H1 (cell line): Measurements from ENCODE around the gene SLC45A1. TPM values are rescaled to one million over a fixed set of nuclear protein-coding genes. Genes with fewer than 3 reads are reported as not detected.

Source experiments
- CTCF ChIA-PET: fragments of 300-600 bp; sonication (Branson Sonifier 250); formaldehyde crosslinking; loops from one replicate; lab custom pipeline; 2021; ENCODE audit not compliant: partially characterized antibody; lab: Charles Lee
- POLR2A ChIA-PET: fragments of 300-600 bp; sonication (Branson Sonifier 250); formaldehyde crosslinking; loops from one replicate; lab custom pipeline; 2021; ENCODE audit warnings: inconsistent platforms; ENCODE audit not compliant: partially characterized antibody; lab: Charles Lee
- DNase-seq, 2 experiments: peaks; one replicate each; pipeline versions ENCODE4 v3.0.0 to v3.0.0-alpha.2; 2010 to 2022; ENCODE audit warnings: low spot score in 2 of 2, low read depth in 1 of 2, mixed read lengths in 1 of 2
- FAIRE-seq: peaks from 2 replicates; lab custom pipeline; 2011; peaks lifted over from hg19 to GRCh38; lab: Jason Lieb, UNC
- H2AFZ ChIP-seq: 2 replicates; pipeline ENCODE4 v1.8.1; 2012; ENCODE audit warnings: low read length, inconsistent platforms
- H2AK5ac ChIP-seq: 2 replicates; pipeline ENCODE4 v1.6.1; 2013; ENCODE audit warnings: low read depth, low read length
- H2BK120ac ChIP-seq: replicated peaks from 2 replicates; pipeline ENCODE3; 2013; ENCODE audit warnings: low read depth, low read length, inconsistent platforms
- H2BK12ac ChIP-seq: 2 replicates; pipeline ENCODE4 v1.6.1; 2013; ENCODE audit warnings: low read depth, low read length
- H2BK15ac ChIP-seq: 2 replicates; pipeline ENCODE4 v1.6.1; 2013; ENCODE audit warnings: low read length
- H2BK20ac ChIP-seq: 2 replicates; pipeline ENCODE4 v1.6.1; 2013; ENCODE audit warnings: low read length
- H2BK5ac ChIP-seq: 2 replicates; pipeline ENCODE4 v1.6.1; 2013; ENCODE audit warnings: low read depth, low read length
- H3K14ac ChIP-seq: 2 replicates; pipeline ENCODE4 v1.6.1; 2013; ENCODE audit warnings: inconsistent platforms; ENCODE audit not compliant: insufficient read length
- H3K18ac ChIP-seq: 2 replicates; pipeline ENCODE4 v1.6.1; 2013; ENCODE audit warnings: low read length; ENCODE audit errors: extremely low read depth
- H3K23ac ChIP-seq: 2 replicates; pipeline ENCODE4 v1.6.1; 2013; ENCODE audit warnings: inconsistent platforms; ENCODE audit not compliant: insufficient read length
- H3K23me2 ChIP-seq: 2 replicates; pipeline ENCODE4 v1.6.1; 2013; ENCODE audit warnings: low read depth, low read length
- H3K27ac ChIP-seq: 2 replicates; pipeline ENCODE4 v1.6.1; 2011; ENCODE audit warnings: low read depth, low read length, inconsistent platforms
- H3K27me3 ChIP-seq, 4 experiments: replicated peaks in 1 of 4; 1 replicate in 1 of 4; 2 replicates in 3 of 4; pipeline versions ENCODE4 v1.6.1 to v1.8.1; 2011 to 2013; ENCODE audit warnings: low read length in 3 of 4, mild to moderate bottlenecking in 3 of 4, inconsistent platforms in 2 of 4, mixed read lengths in 2 of 4, moderate library complexity in 1 of 4; ENCODE audit not compliant: control insufficient read depth in 3 of 4, insufficient read depth in 3 of 4; ENCODE audit errors: extremely low read depth in 1 of 4
- H3K36me3 ChIP-seq, 4 experiments: 2 replicates each; pipeline versions ENCODE4 v1.6.1 to v1.8.1; 2011 to 2013; ENCODE audit warnings: mild to moderate bottlenecking in 4 of 4, low read length in 3 of 4, moderate library complexity in 2 of 4, control low read depth in 1 of 4, inconsistent platforms in 1 of 4; ENCODE audit not compliant: insufficient read depth in 4 of 4, control insufficient read depth in 2 of 4
- H3K4ac ChIP-seq: replicated peaks from 2 replicates; pipeline ENCODE3; 2013; ENCODE audit warnings: low read length, low read depth, mixed read lengths, inconsistent platforms; ENCODE audit not compliant: insufficient read length
- H3K4me1 ChIP-seq, 4 experiments: replicated peaks in 1 of 4; 1 replicate in 1 of 4; 2 replicates in 3 of 4; pipeline versions ENCODE4 v1.6.1 to v1.8.1; 2011 to 2013; ENCODE audit warnings: low read length in 3 of 4, inconsistent platforms in 2 of 4, mixed read lengths in 1 of 4; ENCODE audit not compliant: insufficient read depth in 4 of 4, control insufficient read depth in 3 of 4
- H3K4me2 ChIP-seq, 2 experiments: 2 replicates each; pipeline versions ENCODE4 v1.6.1 to v1.8.1; 2011 to 2013; ENCODE audit warnings: low read depth in 2 of 2, low read length in 2 of 2, control low read depth in 1 of 2, inconsistent platforms in 1 of 2, mild to moderate bottlenecking in 1 of 2; ENCODE audit not compliant: insufficient read depth in 1 of 2
- H3K4me3 ChIP-seq, 4 experiments: fragments of 200-600, 300-600 bp in 1 of 4; sonication (generic), shearing (Covaris generic), sonication (Bioruptor Twin) in 1 of 4; 2 replicates each; pipeline versions ENCODE4 v1.5.1 to v1.8.1; 2011 to 2016; ENCODE audit warnings: low read length in 4 of 4, low read depth in 3 of 4, control low read depth in 2 of 4, inconsistent platforms in 2 of 4, mild to moderate bottlenecking in 2 of 4, mixed read lengths in 1 of 4, moderate library complexity in 1 of 4; ENCODE audit not compliant: insufficient read depth in 2 of 4; ENCODE audit errors: extremely low read depth in 1 of 4
- H3K56ac ChIP-seq: replicated peaks from 2 replicates; pipeline ENCODE3; 2013; ENCODE audit warnings: low read depth, mild to moderate bottlenecking, mixed read lengths, low read length, inconsistent platforms; ENCODE audit not compliant: insufficient read length
- H3K79me1 ChIP-seq: 2 replicates; pipeline ENCODE4 v1.6.1; 2013; ENCODE audit warnings: low read depth, low read length, control low read depth
- H3K79me2 ChIP-seq, 2 experiments: 2 replicates each; pipeline versions ENCODE4 v1.6.1 to v1.8.1; 2012 to 2013; ENCODE audit warnings: low read length in 2 of 2, mild to moderate bottlenecking in 2 of 2, inconsistent platforms in 1 of 2; ENCODE audit not compliant: insufficient read depth in 2 of 2, control insufficient read depth in 1 of 2
- H3K9ac ChIP-seq, 4 experiments: replicated peaks in 1 of 4; 1 replicate in 1 of 4; 2 replicates in 3 of 4; pipeline versions ENCODE4 v1.6.1 to v1.8.1; 2011 to 2013; ENCODE audit warnings: low read depth in 3 of 4, low read length in 3 of 4, control low read depth in 2 of 4, mild to moderate bottlenecking in 2 of 4, moderate library complexity in 2 of 4, inconsistent platforms in 1 of 4; ENCODE audit errors: extremely low read depth in 1 of 4
- H3K9me3 ChIP-seq, 2 experiments: 2 replicates each; pipeline versions ENCODE4 v1.6.1 to v1.8.1; 2012 to 2013; ENCODE audit warnings: mild to moderate bottlenecking in 2 of 2, moderate library complexity in 2 of 2, control low read depth in 1 of 2, inconsistent platforms in 1 of 2, low read depth in 1 of 2, low read length in 1 of 2, mixed read lengths in 1 of 2; ENCODE audit not compliant: insufficient read depth in 2 of 2
- H4K20me1 ChIP-seq, 2 experiments: replicated peaks in 1 of 2; 2 replicates each; pipeline versions ENCODE3 to v1.8.1; 2011 to 2013; ENCODE audit warnings: inconsistent platforms in 2 of 2, low read length in 2 of 2, mild to moderate bottlenecking in 1 of 2; ENCODE audit not compliant: insufficient read depth in 2 of 2, control insufficient read depth in 1 of 2
- H4K5ac ChIP-seq: 2 replicates; pipeline ENCODE4 v1.6.1; 2013; ENCODE audit warnings: low read length, low read depth, mixed read lengths, inconsistent platforms; ENCODE audit not compliant: insufficient read length
- H4K8ac ChIP-seq: 2 replicates; pipeline ENCODE4 v1.8.0; 2013; ENCODE audit warnings: mild to moderate bottlenecking, moderate library complexity, low read length, inconsistent platforms; ENCODE audit not compliant: insufficient read depth; ENCODE audit errors: extremely low read depth
- H4K91ac ChIP-seq: replicated peaks from 2 replicates; pipeline ENCODE3; 2013; ENCODE audit warnings: low read length, mixed read lengths, inconsistent platforms; ENCODE audit not compliant: insufficient read length
- CBX8 ChIP-seq: fragments of 300-800, 300-1000 bp; sonication (generic); IDR thresholded peaks from 2 replicates; pipeline ENCODE4 v1.7.1; 2016; ENCODE audit warnings: low read depth, low read length, borderline replicate concordance
- EGR1 ChIP-seq: IDR thresholded peaks from 2 replicates; pipeline ENCODE4 v1.6.1; 2011; ENCODE audit warnings: low read depth, low read length, borderline replicate concordance
- MAX ChIP-seq: IDR thresholded peaks from 2 replicates; pipeline ENCODE4 v1.6.1; 2012; ENCODE audit warnings: inconsistent platforms
- POLR2A ChIP-seq, 2 experiments: IDR thresholded peaks; 1 replicate in 1 of 2; 2 replicates in 1 of 2; pipeline ENCODE4 v1.6.1; 2011; ENCODE audit warnings: low read depth in 2 of 2, low read length in 2 of 2, mild to moderate bottlenecking in 2 of 2; ENCODE audit errors: control extremely low read depth in 1 of 2
- RFX5 ChIP-seq: IDR thresholded peaks from 2 replicates; pipeline ENCODE4 v1.6.1; 2011; ENCODE audit warnings: low read depth, low read length, improper control_type of control experiment, borderline replicate concordance
- RNF2 ChIP-seq: fragments of 200-900, 300-1000 bp; sonication (generic); IDR thresholded peaks from 2 replicates; pipeline ENCODE4 v1.7.1; 2016; ENCODE audit warnings: borderline replicate concordance, low read depth, mild to moderate bottlenecking, antibody characterized with exemption, low read length; ENCODE audit not compliant: poor library complexity, severe bottlenecking; ENCODE audit errors: missing control alignments
- RXRA ChIP-seq: IDR thresholded peaks from 2 replicates; pipeline ENCODE4 v1.6.1; 2011; ENCODE audit warnings: low read depth, mild to moderate bottlenecking, low read length, moderate library complexity; ENCODE audit not compliant: insufficient read depth
- SP4 ChIP-seq: IDR thresholded peaks from 2 replicates; pipeline ENCODE4 v1.6.1; 2012; ENCODE audit warnings: low read length, inconsistent platforms
- SUZ12 ChIP-seq: fragments of 200-600 bp; sonication (generic); IDR thresholded peaks from 2 replicates; pipeline ENCODE4 v1.6.1; 2012; ENCODE audit warnings: mild to moderate bottlenecking, inconsistent platforms, low read length, moderate library complexity, mixed read lengths
- TAF1 ChIP-seq: IDR thresholded peaks from 2 replicates; pipeline ENCODE4 v1.6.1; 2011; ENCODE audit warnings: mild to moderate bottlenecking, low read depth, low read length
- WGBS, 2 experiments: shearing (Covaris generic) in 1 of 2; methylation state at CpG; one replicate each; pipeline versions ENCODE4 v1.1.6 to v1.1.7; 2013 to 2015; ENCODE audit warnings: low lambda C conversion rate in 2 of 2, mixed read lengths in 2 of 2, inconsistent platforms in 1 of 2, low coverage in 1 of 2, missing lambda C conversion rate in 1 of 2; ENCODE audit not compliant: insufficient replicate concordance in 2 of 2, insufficient coverage in 1 of 2, insufficient read length in 1 of 2; ENCODE audit errors: extremely low coverage in 1 of 2, missing lambda C conversion rate in 1 of 2; 5-methylcytosine and 5-hydroxymethylcytosine counted together
- polyA plus RNA-seq, 7 experiments: library from polyadenylated mRNA; depleted of rRNA in 3 of 7; stranded (reverse) in 5 of 7; unstranded in 2 of 7; fragments of >200 nt in 5 of 7; fragments of 200-250 nt in 2 of 7; gene quantifications; 1 replicate in 5 of 7; 2 replicates in 1 of 7; 4 replicates in 1 of 7; pipeline versions ENCODE4 v1.2.1 to v1.2.3, GENCODE V29; 2011 to 2013; ENCODE audit warnings: missing spikeins in 2 of 7, mixed read lengths in 2 of 7
- total RNA-seq: library from RNA; stranded (reverse); fragmentation: NEBNext Ultra II Directional; extraction: Animal tissue kit (Norgen Biotek cat#: 25700); gene quantifications from 2 replicates; pipeline ENCODE4 v1.2.1, GENCODE V29; 2021

The SLC45A1 gene
- total and polyA plus RNA-seq, 2 of the 8 experiments (the other 6 are each of a cell fraction or from before 2014, with no cell fraction given), result 1.0 to 1.7 TPM

- no peaks in the 10 kb centered on the region for H3K79me2 ChIP-seq
- no peak overlapping the region for H2BK20ac ChIP-seq
- no peak overlapping the region for H3K27ac ChIP-seq
- H3K56ac ChIP-seq, result no peak overlapping the region
- no peaks in the 10 kb centered on the region for H3K36me3 ChIP-seq
- H3K23ac ChIP-seq, result no peak overlapping the region
- no peak for FAIRE-seq
- no peaks in the 10 kb centered on the region for H3K79me1 ChIP-seq
- no peak overlapping the region for H2BK12ac ChIP-seq
- WGBS, 2 experiments, result 84% methylated on average over 15 of the region's 15 CpGs; no CpG with 5 or more reads in 1 of the 2 experiments
- H3K9me3 ChIP-seq, result no peaks in the 10 kb centered on the region
- ChIA-PET CTCF (interaction anchor here (0.8 to 7.6 kb wide), 13 partner anchors 11 to 373 kb away, joined by 3 to 73 read pairs (median 4); partner anchors contain the start of gene SLC45A1), POLR2A (interaction anchor here (1.1 to 1.4 kb wide), 5 partner anchors 17 to 309 kb away, joined by 3 read pairs; partner anchors contain the start of gene SLC45A1)
- no peak overlapping the region for H3K9ac ChIP-seq
- no peak overlapping the region for H2AFZ ChIP-seq
- peaks cover 9% of the 10 kb centered on the region; the same call in 1 of the 2 replicates for H3K23me2 ChIP-seq
- no peak overlapping the region for H2BK5ac ChIP-seq
- H4K91ac ChIP-seq, result no peak overlapping the region
- H3K27me3 ChIP-seq, result no peaks in the 10 kb centered on the region
- peak overlapping the region; percentile 10; the same call in 1 of the 2 replicates for H2BK15ac ChIP-seq
- no peak overlapping the region for H3K18ac ChIP-seq
- H3K4ac ChIP-seq, result no peak overlapping the region
- H2AK5ac ChIP-seq, result no peak overlapping the region; the same call in 1 of the 2 replicates
- no peak for DNase-seq
- no peak overlapping the region for H4K8ac ChIP-seq
- peaks cover 0 to 11% (median 3%) of the 10 kb centered on the region in 4 experiments; a peak in 5 of 7 replicates for H3K4me1 ChIP-seq
- no peak overlapping the region for H2BK120ac ChIP-seq
- no peak overlapping the region for H3K14ac ChIP-seq
- H3K4me3 ChIP-seq, result no peak overlapping the region
- H4K20me1 ChIP-seq, result peaks cover 2 to 6% of the 10 kb centered on the region in 2 experiments
- H4K5ac ChIP-seq, result no peak overlapping the region
- H3K4me2 ChIP-seq, result no peak overlapping the region
- TF ChIP-seq EGR1 (no peak), TAF1 (no peak), RXRA (no peak), RNF2 (no peak), SP4 (no peak), RFX5 (no peak), POLR2A (IDR thresholded peaks at IDR 0.05; ENCODE audit: control extremely low read depth in 1 of 2, low read depth in 2 of 2, low read length in 2 of 2) (no peak), MAX (no peak), CBX8 (no peak), SUZ12 (no peak)
These were observed 29.7 kb downstream of the SLC45A1 start for GRCh38 chr1:8347635-8348034.
